GM21619 (cell line): ENCODE results near the gene APBA2.

Experiments
- ATAC-seq: cut with Tn5 transposase; IDR thresholded peaks from one replicate; pipeline ENCODE4 v1.9.1; 2021; ENCODE audit not compliant: unreplicated experiment

APBA2 gene

DNA sequence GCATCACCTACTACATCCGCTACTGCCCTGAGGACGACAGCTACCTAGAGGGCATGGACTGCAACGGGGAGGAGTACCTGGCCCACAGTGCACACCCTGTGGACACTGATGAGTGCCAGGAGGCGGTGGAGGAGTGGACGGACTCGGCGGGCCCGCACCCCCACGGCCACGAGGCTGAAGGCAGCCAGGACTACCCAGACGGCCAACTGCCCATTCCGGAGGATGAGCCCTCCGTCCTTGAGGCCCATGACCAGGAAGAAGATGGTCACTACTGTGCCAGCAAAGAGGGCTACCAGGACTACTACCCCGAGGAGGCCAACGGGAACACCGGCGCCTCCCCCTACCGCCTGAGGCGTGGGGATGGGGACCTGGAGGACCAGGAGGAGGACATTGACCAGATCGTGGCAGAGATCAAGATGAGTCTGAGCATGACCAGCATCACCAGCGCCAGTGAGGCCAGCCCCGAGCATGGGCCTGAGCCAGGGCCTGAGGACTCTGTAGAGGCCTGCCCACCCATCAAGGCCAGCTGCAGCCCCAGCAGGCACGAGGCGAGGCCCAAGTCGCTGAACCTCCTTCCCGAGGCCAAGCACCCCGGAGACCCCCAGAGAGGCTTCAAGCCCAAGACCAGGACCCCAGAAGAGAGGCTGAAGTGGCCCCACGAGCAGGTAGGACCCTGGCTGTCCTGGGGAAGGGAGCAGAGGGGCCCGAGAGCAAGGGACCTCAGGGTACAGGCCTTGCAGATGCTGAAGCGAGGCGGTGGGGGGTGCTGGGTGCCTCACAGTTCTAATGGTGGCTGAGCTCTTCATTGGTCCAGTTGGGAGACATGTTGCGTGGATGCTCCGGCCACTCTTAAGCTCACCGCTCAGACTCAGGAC lies 168.6 kb downstream of the APBA2 start:
- ATAC-seq = no peak

DNA sequence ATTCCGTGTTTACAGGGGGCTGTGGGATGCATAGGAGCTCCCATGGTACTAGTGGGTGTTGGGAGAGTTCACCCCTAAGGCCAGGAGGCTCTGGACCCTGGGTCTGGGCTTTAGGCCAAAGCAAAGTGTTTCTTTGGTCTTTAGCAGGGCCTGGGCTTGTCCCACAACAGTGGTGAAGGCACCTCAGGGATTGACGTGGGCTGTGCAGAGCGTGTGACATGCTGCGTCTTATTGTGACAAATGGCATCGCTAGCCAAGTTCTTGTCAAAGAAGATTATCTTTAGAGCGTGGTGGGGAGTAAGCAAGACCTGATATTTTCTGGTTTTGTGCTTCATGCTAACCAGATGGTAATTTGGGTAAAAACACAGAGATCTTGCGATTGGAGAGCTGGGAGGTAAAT lies 170.1 kb downstream of the APBA2 start:
- ATAC-seq = no peak

DNA sequence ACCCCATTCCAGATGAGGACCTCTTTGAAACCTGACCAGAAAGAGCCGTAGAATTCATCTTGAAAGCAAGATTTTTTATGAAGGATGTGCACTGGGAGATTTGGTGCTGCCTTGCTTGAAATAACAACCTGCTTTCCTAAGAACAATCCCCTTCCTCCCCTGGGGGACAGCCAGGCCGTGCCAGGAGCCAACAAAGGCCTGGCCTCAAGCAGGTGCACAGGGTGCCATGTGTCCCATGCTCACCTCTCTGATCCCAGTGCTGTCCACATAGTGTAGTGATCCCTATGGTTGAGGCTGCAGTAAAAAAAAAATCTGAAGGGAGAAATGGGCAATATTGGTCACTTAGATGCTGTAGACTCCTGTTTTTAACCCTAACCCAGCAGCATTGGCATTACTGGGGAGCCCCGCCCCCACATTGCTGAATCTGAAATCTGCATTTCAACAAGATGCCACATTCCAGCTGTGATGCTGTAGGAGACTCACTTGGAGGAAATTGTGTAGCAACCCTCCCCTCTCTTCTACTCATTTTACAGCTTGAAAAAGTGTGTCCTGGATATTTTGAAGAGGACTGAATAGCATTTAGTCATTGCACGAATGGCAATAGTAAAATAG lies 171.2 kb downstream of the APBA2 start:
- no peak for ATAC-seq

DNA sequence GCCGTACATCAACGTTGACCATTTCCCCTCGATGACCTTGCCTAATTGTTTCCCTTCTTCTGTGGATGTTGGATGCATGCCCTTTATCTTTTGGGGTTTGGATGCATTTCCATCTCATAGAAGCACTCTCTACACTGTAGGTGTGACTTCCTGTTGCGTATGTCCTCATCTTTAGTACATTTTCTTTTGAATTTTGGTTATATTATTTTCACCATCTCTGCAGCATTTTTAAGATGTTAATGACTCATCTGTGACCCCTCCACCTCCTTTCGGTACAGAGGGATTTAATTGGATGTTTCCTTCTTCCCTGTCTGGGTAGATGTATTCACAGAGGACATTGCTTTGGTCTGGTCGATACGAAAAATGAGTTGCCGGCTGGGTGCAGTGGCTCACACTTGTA lies 172.1 kb downstream of the APBA2 start:
- ATAC-seq = no peak

DNA sequence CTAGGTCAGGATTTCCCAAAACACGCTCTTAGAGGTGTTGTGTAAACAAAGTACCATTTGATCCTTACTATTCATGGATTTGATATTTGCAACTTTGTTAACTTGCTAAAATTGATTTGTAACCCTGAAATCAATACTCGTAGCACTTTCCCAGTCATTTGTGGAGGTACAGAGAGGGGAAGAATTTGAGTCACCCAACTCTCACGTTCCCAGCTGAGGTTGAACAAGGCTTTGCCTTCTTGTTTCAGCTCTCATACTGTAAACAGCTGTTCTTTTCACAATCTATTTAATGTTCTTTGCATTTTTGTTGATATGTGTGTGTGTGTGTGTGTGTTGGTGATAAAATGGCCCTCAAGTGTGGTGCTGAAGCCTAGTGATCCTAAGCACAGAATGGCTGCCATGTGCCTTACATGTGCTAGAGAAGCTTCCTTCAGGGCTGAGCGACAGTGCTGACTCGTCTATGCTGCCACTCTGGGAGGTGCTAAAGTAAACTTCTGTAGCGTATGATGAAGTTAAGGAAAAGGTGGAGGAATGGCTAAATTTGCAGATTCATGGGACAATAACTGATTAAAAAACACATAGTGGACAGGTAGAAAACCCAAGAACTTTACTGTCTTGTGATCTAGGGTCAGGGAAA lies 173.2 kb downstream of the APBA2 start:
- no peak for ATAC-seq

DNA sequence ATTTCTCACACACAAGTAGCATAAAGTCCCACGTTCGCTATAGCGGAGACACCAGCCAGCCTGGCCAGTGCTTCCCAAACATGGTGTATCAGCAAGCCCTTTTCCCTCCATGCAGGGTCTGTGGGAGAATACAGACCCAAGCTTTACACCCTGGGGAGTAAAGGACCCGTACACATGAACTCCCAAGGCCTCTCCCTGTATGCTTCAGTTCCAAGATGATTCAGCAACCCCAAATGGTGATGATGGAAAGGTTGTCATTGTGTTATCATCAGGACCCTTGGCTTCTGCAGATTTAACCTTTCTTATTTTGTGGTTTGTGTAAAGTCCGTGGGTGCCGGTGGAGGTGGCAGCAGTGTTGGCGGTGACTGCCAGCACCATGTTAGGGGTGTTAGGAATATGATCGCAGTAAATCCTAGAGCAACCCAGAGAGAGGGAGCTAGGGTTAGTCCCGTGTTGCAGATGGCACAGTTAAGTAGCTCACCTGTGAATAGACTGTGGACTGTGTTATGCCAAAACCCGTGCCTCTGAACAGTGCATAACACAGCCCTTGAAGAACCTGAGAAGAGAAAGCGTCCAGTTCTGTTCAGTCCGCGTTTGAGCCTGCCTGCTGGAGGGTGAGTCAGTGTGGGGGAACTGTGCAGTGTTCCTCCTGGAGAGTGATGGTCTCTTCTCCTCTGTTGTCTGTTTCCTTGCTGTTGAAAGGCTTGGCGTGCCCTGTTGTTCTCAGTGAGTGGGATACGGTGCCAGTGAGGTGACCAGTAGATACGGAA lies 174.3 kb downstream of the APBA2 start:
- ATAC-seq = no peak

DNA sequence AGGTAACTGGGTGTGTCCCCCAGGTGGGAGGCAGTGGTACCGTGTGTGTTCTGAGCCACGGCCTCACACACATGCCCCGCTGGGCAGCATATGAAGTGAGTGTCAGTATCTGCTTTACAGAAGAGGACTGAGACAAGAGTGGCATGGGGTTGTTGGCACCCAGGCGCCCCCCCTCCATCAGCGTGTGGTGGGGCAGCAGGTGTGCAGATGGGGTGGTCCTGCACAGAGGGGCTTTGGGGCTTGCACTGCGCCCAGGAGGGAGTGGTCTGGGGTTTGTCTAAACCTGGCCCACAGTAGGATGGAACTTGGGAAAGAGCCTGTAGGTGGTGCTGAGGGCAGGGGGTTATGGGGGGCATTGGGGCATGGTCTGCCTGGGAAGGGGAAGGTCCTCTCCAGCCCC lies 176.0 kb downstream of the APBA2 start:
- ATAC-seq = no peak

DNA sequence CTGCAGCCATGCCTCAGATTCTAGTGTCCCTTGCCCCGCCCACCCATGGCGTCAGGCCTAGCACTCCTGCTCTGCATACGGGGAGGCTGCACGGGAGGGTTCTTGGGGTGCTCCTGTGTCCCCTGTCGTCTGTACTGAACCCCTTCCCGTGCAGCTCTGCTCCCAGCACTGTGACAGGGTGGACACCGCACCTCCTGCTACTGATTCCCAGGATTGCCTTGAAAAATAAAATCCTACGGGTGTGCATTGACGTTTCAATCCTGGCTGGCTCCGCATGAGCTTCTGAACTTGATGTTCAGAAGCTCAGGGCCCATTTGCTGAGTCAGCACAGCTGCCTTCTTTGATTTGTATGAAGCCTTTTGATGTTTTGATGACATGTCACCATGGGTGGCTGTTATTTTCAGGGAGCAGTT lies 176.4 kb downstream of the APBA2 start:
- no peak for ATAC-seq

DNA sequence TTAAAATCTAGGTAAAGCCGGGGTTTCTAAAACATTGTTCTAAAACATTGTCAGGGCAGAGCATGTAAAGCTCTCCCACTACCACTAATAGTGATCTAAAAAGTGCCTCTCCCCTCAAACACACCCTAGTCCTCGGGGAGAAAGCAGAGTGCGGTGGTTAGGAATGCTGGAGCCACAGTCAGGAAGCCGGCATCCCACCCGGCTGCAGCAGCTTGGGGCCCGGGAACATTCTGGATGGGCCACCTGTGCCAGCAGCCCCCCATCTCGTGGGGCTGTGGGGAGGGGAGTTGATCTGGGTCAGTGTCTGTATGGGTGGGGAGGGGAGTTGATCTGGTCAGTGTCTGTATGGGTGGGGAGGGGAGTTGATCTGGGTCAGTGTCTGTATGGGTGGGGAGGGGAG lies 176.9 kb downstream of the APBA2 start:
- no peak for ATAC-seq

DNA sequence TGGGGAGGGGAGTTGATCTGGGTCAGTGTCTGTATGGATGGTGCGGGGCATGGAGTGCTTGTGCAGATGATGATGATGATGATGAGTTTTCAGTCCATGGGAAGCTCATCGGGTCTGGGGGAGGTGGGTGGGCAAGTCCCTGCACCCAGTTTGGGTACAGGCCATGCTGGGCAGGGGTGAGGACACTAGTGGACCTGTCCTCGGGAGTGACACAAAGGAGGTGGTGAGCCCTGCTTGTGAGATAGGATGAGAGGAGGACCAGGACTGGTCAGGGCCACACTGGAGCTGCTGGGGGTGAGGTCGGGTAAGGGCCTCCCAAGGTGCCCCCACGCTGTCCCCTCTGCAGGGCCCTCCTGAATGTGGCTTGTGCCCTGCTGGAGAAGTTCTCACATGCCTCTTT lies 177.9 kb downstream of the APBA2 start:
- ATAC-seq = no peak

DNA sequence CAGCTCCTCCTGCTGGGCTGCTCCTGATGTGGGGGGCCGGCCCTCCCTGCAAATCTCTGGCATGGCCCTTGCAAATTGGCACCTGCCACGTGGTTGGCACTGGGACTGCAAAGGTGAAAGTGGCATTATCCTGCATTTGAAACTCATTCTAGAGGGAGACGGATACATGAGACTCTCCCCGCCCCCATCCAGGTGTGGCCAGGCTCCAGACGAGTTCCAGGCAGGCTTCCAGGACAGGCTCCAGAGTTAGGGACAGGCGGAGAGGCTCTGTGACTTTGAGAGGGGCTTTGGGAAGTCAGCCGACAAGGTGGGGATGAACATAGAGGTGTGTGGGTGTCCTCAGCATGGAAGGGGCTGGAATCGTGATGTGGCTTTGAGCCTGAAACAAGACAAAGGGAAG lies 178.5 kb downstream of the APBA2 start:
- ATAC-seq = no peak

DNA sequence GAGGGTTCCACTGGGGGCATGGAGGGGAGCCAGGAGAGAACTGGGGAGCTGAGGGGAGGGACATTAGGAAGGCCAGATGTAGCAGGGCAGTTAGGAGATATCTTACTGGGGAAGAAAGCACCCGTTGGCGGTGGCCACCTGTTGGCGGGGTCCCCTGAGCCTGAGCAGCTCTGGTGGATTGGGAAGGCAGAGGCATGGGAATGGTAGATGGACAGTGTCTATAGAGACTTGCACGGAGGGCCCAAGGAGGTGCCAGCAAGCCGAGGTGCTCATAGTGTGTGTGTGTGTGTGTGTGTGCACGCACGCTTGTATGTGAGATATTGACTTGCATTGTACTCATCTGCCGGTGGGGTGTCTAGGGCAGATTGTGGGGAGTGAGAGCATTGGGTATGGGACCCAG lies 179.0 kb downstream of the APBA2 start:
- no peak for ATAC-seq

DNA sequence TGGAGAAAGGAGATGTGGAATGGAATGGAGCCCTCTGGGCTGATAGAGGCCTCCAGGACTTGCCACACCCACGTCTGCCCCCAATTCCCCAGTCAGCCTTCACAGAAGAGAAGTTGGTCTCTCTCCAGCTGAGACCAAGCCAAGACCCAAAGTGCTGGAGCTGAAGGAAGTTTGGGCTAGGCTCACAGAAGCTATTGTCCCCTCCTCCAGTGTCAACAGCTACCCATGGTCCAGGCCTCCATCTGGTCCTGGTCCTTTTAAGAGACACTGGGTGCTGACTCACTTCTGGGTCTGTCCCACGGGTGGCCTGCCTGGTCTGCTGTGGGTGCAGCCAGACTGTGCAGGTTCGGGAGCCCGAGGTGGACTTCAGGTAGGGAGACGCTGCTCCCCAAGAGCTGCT lies 179.8 kb downstream of the APBA2 start:
- no peak for ATAC-seq

DNA sequence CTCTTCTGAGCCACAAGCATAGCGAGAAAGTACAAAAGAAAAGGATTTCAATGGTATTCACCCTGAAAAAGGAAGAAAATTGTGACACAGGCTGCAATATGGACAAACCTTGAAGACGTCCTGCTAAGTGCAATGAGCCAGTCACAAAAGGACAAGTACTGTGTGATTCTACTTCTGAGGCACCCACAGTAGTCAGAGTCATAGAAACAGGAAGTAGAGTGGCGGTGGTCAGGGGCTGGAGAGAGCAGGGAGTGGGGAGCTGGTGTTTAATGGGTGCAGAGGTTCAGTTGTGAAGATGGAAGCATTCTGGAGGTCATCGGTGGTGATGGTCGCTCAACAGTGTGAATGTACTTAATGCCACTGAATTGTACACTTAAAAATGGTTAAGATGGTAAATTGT lies 180.5 kb downstream of the APBA2 start:
- ATAC-seq = no peak

DNA sequence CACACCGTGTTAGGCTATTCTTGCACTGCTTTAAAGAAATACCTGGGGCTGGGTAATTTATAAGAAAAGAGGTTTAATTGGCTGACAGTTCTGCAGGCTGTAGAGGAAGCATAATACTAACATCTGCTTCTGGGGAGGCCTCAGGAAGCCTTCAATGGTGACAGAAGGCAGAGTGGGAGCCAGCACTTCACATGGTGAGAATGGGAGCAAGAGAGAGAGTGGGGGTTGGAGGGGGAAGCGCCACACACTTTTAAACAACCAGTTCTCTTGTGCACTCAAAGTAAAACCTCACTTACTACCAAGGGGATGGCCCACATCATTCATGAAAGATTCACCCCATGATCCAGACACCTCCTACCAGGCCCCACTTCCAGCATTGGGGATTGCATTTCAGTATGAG lies 181.1 kb downstream of the APBA2 start:
- no peak for ATAC-seq

DNA sequence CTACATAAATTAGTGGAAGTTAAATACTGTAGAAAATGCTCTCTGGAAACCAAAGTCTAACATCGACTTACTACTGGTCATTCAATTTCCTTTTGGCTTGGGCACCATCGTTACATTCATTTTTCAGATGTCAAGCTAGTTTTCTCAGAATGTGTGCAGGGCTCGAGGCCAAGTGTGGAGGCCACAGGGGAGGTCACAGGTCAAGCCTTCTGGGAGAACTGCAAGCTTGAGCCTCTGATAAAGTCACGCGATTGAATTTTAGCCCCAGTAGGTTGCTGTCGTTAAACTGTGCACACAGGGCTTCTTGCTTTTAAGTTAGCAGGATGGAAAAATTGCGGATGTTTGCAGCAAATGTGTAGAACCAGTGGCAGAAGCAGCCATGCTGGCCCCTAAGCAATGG lies 182.2 kb downstream of the APBA2 start:
- ATAC-seq = no peak

DNA sequence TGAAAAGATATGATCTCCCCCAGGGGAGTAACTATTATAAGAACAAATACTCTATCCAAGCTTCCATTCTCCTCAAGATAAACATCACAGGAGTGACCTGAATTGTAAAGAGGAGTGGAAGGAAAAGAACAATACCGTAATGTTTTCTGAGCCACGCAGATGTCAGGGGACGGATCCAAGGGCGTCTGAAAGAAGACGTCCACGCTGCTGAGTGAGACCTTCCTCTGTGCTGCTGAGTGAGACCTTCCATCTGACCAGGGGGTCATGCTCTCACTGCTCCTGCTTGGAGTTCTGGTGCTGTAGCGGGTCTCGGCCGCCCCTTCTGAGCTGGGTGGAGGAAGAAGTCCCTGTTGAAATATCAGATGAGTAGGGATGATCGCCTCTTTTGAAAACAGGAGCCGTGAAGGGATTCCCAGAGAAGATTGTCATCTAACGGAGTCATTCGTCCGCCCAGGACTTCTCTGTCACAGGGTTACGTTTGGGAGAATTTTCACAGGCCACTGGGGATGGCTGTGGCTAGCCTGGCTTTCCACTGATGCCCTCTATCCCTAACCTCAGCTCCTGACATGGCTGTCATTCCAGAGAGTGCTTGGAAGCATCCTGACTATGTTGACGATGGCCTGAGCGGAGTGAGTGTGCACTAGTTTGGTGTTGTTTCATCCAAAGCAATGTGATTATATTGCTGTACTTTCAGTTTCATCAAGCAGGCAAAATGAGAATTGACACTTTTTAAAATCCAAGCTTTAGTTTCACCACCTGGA lies 184.9 kb downstream of the APBA2 start:
- no peak for ATAC-seq

DNA sequence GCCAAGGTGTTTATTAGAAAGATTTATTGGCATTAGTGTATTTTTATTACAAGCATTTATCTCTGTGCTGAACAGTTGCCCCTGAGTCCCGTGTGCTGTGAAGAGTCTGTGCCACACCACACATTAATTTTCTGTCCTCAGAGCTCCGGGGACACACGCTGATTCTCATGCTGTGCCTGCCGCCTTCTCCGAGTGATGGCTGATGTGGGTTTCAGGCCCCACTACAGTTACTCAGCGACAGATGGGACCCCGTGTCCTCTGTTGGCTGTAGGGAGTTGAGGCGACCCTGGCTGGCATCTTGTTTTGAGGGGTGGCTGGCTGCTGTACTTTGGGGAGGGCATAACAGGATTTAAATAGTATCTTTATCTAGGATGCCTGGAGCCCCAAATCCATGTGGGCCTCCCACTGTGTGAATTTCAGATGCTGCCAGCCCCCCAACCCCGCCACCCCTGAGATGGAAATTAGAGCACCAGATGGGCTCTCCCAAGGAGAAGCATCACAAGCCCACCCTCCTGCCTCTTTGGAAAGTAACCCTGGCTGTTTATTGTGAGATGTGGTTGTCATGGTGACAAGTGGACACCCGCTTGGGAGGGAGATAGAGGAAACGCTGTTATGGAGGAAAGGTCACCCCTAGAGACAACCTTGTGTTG lies 185.6 kb downstream of the APBA2 start:
- no peak for ATAC-seq

DNA sequence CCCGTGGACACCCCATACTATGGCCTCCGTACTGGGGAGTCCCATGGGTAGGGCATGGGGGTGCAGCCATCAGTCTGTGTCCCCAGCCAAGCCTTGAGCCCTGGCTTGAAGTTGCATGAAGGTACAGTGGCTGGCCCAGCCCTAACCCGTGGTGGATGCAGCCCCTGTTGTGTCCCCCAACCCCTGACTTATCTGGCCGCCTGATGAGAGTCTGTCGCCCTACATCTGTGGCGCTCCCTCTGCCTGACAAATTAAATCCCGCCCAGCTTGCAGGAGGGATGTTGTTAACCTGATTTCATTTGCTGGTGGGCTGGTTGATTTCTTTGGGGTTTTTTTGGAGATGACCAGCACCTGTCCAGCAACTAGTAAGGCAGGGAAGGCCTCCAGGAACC lies 186.1 kb downstream of the APBA2 start:
- ATAC-seq = no peak

DNA sequence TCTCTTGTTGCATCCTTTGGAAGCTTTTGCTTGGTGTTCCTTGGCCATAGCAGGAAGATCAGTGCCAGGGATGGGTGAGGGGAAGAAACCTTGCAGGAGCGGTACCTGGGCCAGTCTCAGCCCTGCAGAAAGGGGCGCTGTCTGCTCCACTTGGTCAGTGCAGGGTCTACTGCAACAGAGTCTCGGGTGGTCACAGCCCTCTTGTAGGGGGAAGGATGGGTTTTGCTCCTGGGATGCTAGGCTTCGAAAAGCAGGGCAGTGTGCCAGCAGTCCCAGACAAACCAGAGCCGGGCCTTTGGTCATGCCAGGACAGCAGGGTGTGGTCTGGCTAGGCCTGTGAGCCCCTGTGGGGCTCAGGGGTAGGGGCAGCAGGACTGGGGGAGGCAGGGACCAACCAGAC lies 186.7 kb downstream of the APBA2 start:
- ATAC-seq = no peak
